ENCODE data around the gene GAGE12J. TPM values are rescaled to one million over a fixed set of nuclear protein-coding genes. Genes with fewer than 3 reads are reported as not detected.
"Not testable (repeated sequence)": the region's sequence is repeated elsewhere in the genome, so short reads cannot be mapped to it uniquely, and the experiment has no call there.

The GAGE12J gene, protein sequence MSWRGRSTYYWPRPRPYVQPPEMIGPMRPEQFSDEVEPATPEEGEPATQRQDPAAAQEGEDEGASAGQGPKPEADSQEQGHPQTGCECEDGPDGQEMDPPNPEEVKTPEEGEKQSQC
- total RNA-seq (2014; rRNA removed; shearing (Covaris generic)) = not detected in 2 replicates

DNA sequence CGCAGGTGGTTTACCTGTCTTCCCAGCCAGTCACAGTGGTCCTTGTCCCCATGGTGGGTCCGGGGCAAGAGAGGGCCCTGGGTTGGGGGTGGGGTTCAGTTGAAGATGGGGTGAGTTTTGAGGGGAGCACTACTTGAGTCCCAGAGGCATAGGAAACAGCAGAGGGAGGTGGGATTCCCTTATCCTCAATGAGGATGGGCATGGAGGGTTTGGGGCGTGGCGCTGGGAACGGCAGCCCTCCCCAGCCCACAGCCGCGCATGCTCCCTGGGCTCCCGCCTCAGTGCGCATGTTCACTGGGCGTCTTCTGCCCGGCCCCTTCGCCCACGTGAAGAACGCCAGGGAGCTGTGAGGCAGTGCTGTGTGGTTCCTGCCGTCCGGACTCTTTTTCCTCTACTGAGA, at the start of gene GAGE12J:
GAGE12J (plus strand) TSS at position 301 of the 400 bp plus-strand sequence. CDS start 1,157 bp downstream, outside the sequence.
- DNase-seq; H3K36me3 ChIP-seq (replicated peaks; ENCODE audit: control insufficient read depth, insufficient read depth, low read length); H3K4me3 ChIP-seq (ENCODE audit: insufficient read depth, low read depth, low read length); H3K27me3 ChIP-seq (ENCODE audit: control insufficient read depth, insufficient read depth, low read length): not testable (repeated sequence)

GRCh38 chrX:49272421-49272820, 49.4 kb upstream of the GAGE12J start:
- DNase-seq = no peak
- no peak overlapping the region for H3K4me3 ChIP-seq (ENCODE audit: insufficient read depth, low read depth, low read length)
- peaks cover 2% of the 10 kb centered on the region; the same call in 1 of the 2 replicates for H3K36me3 ChIP-seq (replicated peaks; ENCODE audit: control insufficient read depth, insufficient read depth, low read length)
- no peaks in the 10 kb centered on the region for H3K27me3 ChIP-seq (ENCODE audit: control insufficient read depth, insufficient read depth, low read length)

GRCh38 chrX:49273181-49273727, 48.6 kb upstream of the GAGE12J start:
- no peak for DNase-seq
- Histone ChIP-seq H3K36me3 (replicated peaks; ENCODE audit: control insufficient read depth, insufficient read depth, low read length) (peaks cover 2% of the 10 kb centered on the region; the same call in 1 of the 2 replicates), H3K4me3 (ENCODE audit: insufficient read depth, low read depth, low read length) (no peak overlapping the region), H3K27me3 (ENCODE audit: control insufficient read depth, insufficient read depth, low read length) (no peaks in the 10 kb centered on the region)

GRCh38 chrX:49276207-49276606, 45.6 kb upstream of the GAGE12J start:
- Histone ChIP-seq H3K27me3 (ENCODE audit: control insufficient read depth, insufficient read depth, low read length) (no peaks in the 10 kb centered on the region), H3K36me3 (replicated peaks; ENCODE audit: control insufficient read depth, insufficient read depth, low read length) (peaks cover 2% of the 10 kb centered on the region; the same call in 1 of the 2 replicates), H3K4me3 (ENCODE audit: insufficient read depth, low read depth, low read length) (no peak overlapping the region)
- DNase-seq = no peak

GRCh38 chrX:49276671-49277534, 44.9 kb upstream of the GAGE12J start:
- Histone ChIP-seq H3K4me3 (ENCODE audit: insufficient read depth, low read depth, low read length) (no peak overlapping the region), H3K36me3 (replicated peaks; ENCODE audit: control insufficient read depth, insufficient read depth, low read length) (no peaks in the 10 kb centered on the region), H3K27me3 (ENCODE audit: control insufficient read depth, insufficient read depth, low read length) (no peaks in the 10 kb centered on the region)
- DNase-seq = no peak

DNA sequence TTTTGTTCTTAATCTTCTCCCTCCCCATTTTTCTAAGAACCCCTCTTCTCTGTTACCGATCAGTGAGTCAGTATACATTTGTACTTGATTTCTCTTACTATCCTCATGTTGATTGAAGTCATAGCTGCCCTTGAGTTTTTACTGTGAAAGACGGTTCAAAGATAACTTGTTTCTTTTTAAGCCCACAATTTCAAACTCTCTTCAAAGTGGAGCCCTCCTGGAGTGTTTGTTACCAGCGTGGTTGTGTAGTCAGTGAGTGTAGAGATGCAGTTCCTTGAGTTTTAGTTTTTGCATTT, 44.4 kb upstream of the GAGE12J start:
- no peaks in the 10 kb centered on the region for H3K36me3 ChIP-seq (replicated peaks; ENCODE audit: control insufficient read depth, insufficient read depth, low read length)
- DNase-seq = no peak
- H3K4me3 ChIP-seq (ENCODE audit: insufficient read depth, low read depth, low read length) = no peak overlapping the region
- H3K27me3 ChIP-seq (ENCODE audit: control insufficient read depth, insufficient read depth, low read length) = no peaks in the 10 kb centered on the region

- no peaks in the 10 kb centered on the region for H3K27me3 ChIP-seq (ENCODE audit: control insufficient read depth, insufficient read depth, low read length)
- H3K36me3 ChIP-seq (replicated peaks; ENCODE audit: control insufficient read depth, insufficient read depth, low read length) = no peaks in the 10 kb centered on the region
- DNase-seq = no peak
- H3K4me3 ChIP-seq (ENCODE audit: insufficient read depth, low read depth, low read length) = no peak overlapping the region
Measured at GRCh38 chrX:49278081-49278480, 43.8 kb upstream of the GAGE12J start.

- Histone ChIP-seq H3K36me3 (replicated peaks; ENCODE audit: control insufficient read depth, insufficient read depth, low read length) (no peaks in the 10 kb centered on the region), H3K4me3 (ENCODE audit: insufficient read depth, low read depth, low read length) (no peak overlapping the region), H3K27me3 (ENCODE audit: control insufficient read depth, insufficient read depth, low read length) (no peaks in the 10 kb centered on the region)
- DNase-seq = peak; percentile 48
Measured at GRCh38 chrX:49282647-49283011, 39.2 kb upstream of the GAGE12J start.

DNA sequence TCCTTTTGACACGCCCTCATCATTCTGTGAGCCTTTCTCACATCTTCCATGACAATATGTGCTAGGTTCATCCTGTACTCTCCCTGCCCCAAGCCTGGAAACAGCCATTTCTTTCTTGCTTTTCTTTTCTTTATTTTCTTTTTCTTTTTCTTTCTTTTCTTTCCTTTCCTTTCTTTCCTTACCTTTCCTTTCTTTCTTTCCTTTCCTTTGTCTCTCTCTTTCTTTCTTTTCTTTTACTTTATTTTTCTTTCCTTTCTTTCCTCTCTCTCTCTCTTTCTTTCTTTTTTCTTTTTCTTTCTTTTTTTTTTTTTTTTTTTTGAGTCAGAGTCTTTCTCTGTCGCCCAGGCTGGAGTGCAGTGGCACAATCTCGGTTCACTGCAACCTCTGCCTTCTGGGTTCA, 37.6 kb upstream of the GAGE12J start:
- Histone ChIP-seq H3K4me3 (ENCODE audit: insufficient read depth, low read depth, low read length) (no peak overlapping the region), H3K36me3 (replicated peaks; ENCODE audit: control insufficient read depth, insufficient read depth, low read length) (no peaks in the 10 kb centered on the region), H3K27me3 (ENCODE audit: control insufficient read depth, insufficient read depth, low read length) (no peaks in the 10 kb centered on the region)
- no peak for DNase-seq

DNA sequence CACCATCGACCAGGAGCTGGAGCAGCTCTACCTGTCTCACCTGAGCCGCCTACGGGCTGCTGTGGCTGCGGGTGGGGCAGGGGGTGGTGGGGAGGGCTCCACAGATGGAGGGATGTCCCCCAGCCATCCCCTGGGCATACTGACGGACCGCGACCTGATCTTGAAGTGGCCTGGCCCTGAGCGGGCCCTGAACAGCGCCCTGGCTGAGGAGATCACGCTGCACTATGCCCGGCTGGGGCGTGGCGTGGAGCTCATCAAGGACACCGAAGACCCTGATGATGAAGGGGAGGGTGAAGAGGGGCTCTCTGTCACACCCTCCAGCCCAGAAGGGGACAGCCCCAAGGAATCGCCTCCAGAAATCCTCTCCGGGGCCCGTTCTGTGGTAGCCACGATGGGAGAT, 35.7 kb upstream of the GAGE12J start:
- H3K4me3 ChIP-seq (ENCODE audit: insufficient read depth, low read depth, low read length) = no peak overlapping the region
- H3K36me3 ChIP-seq (replicated peaks; ENCODE audit: control insufficient read depth, insufficient read depth, low read length) = no peaks in the 10 kb centered on the region
- H3K27me3 ChIP-seq (ENCODE audit: control insufficient read depth, insufficient read depth, low read length) = no peaks in the 10 kb centered on the region
- no peak for DNase-seq

- H3K27me3 ChIP-seq (ENCODE audit: control insufficient read depth, insufficient read depth, low read length) = no peaks in the 10 kb centered on the region
- DNase-seq = no peak
- H3K36me3 ChIP-seq (replicated peaks; ENCODE audit: control insufficient read depth, insufficient read depth, low read length) = no peaks in the 10 kb centered on the region
- no peak overlapping the region for H3K4me3 ChIP-seq (ENCODE audit: insufficient read depth, low read depth, low read length)
Measured at GRCh38 chrX:49286581-49286980, 35.3 kb upstream of the GAGE12J start.

DNA sequence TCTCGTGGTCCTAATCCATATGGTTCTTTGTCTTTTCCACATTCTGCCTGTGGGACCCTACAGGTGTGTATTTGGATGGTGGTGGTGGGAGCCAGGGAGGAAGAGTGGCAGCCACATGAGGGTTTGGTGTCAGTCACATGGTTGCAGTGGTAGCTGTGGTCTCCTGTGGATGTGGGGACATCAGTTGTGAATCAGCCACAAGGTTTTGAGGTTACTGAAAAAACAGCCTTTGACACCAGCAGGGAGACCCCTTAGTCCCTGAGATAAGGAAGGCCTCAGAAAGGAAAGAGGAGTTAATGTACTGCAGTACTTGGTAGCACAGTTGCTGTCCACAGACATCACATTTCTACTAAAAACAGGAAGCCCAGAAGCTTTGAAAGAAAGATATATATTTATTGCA, 34.2 kb upstream of the GAGE12J start:
- no peaks in the 10 kb centered on the region for H3K36me3 ChIP-seq (replicated peaks; ENCODE audit: control insufficient read depth, insufficient read depth, low read length)
- no peak for DNase-seq

DNA sequence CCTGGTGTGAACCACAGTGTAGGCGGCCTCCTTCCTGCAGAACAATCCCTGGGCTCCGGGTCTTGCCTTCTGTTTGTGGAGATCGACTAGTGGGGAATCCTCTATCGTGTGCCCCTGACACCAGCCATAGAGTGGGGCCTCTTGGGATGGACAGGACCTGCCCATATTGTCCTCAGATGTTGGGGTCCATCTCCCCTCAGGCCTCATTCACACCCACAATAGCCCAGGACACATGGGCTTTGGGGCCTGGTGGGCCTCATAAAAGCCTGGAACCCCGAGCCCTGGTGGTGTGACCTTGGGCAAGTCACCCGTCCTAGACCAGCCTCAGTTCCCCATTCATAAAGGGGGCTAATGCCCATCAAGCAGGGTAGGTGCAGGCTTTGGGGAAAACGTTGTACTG, 31.6 kb upstream of the GAGE12J start:
- no peak overlapping the region for H3K4me3 ChIP-seq (ENCODE audit: insufficient read depth, low read depth, low read length)
- DNase-seq = no peak

More for the DNA sequence above, 34.2 kb upstream of the GAGE12J start:
- Histone ChIP-seq H3K27me3 (ENCODE audit: control insufficient read depth, insufficient read depth, low read length) (no peaks in the 10 kb centered on the region), H3K4me3 (ENCODE audit: insufficient read depth, low read depth, low read length) (no peak overlapping the region)

GRCh38 chrX:49291615-49292337, 30.1 kb upstream of the GAGE12J start:
- no peaks in the 10 kb centered on the region for H3K36me3 ChIP-seq (replicated peaks; ENCODE audit: control insufficient read depth, insufficient read depth, low read length)
- no peak overlapping the region for H3K4me3 ChIP-seq (ENCODE audit: insufficient read depth, low read depth, low read length)
- peak; percentile 64 for DNase-seq
- H3K27me3 ChIP-seq (ENCODE audit: control insufficient read depth, insufficient read depth, low read length) = no peaks in the 10 kb centered on the region

More for the DNA sequence above, 31.6 kb upstream of the GAGE12J start:
- no peaks in the 10 kb centered on the region for H3K27me3 ChIP-seq (ENCODE audit: control insufficient read depth, insufficient read depth, low read length)
- H3K36me3 ChIP-seq (replicated peaks; ENCODE audit: control insufficient read depth, insufficient read depth, low read length) = no peaks in the 10 kb centered on the region

All from H7 (cell line).